ENCODE results near the gene BICC1.

DNA sequence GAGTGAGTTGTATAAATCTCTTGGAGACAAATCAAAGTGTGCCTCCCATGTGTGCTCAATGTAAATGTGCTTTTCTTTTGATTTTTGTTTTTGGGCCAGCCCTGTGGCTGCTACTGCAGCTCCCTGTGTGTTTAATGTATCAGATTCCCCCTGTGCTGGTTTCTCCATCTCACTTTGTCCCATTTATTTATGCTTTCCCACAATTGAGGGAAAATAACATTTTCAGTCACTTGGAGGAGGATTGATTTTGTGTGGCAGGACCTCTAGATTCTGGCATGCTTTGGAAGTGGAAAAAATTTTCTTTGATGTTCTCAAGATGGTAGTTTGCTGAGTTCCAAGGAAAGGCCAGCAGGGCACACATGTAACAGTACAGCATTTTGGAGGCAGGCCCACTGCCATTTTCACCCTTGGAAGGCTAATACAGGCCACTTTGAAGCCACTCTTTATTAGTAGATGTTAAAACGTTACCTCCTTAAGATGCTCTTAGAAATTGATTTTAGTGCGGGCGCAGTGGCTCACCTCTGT is 323.6 kb downstream of the BICC1 start:
- TF ChIP-seq CTCF (IDR thresholded peaks at IDR 0.05; ENCODE audit: low read length) (no peak), EZH2 (IDR thresholded peaks at IDR 0.05; ENCODE audit: borderline replicate concordance, low read length) (no peak)

Data from OCI-LY1 (cell line).